GM23338 (cell line): ENCODE data around the gene TYMP. TPM values are rescaled to one million over a fixed set of nuclear protein-coding genes. Genes with fewer than 3 reads are reported as not detected.

Experiments
- ATAC-seq: fragments of 200-7000 bp; cut with Tn5 transposase; 3 replicates; pipeline ENCODE4 v1.9.1; 2020
- DNase-seq: peaks from one replicate; pipeline ENCODE4 v3.0.0-alpha.2; 2015; ENCODE audit warnings: low spot score
- H2AFZ ChIP-seq: fragments of 200-600 bp; sonication (generic); 2 replicates; pipeline ENCODE4 v1.8.0; 2016; ENCODE audit warnings: antibody characterized with exemption, mild to moderate bottlenecking, moderate library complexity
- H3F3A ChIP-seq: fragments of 200-600 bp; sonication (generic); replicated peaks from 2 replicates; pipeline ENCODE4 v1.8.0; 2017; ENCODE audit warnings: antibody characterized with exemption, mixed run types, low read depth
- H3K27ac ChIP-seq: fragments of 200-600 bp; sonication (generic); 2 replicates; pipeline ENCODE4 v1.6.1; 2016; ENCODE audit warnings: low read depth
- H3K27me3 ChIP-seq: fragments of 200-600 bp; sonication (generic); 2 replicates; pipeline ENCODE4 v1.8.0; 2016; ENCODE audit warnings: mild to moderate bottlenecking, mixed run types, moderate library complexity; ENCODE audit not compliant: insufficient read depth
- H3K36me3 ChIP-seq: fragments of 200-600 bp; sonication (generic); 2 replicates; pipeline ENCODE4 v1.8.0; 2016; ENCODE audit warnings: mild to moderate bottlenecking; ENCODE audit not compliant: insufficient read depth
- H3K4me1 ChIP-seq: fragments of 200-600 bp; sonication (generic); 2 replicates; pipeline ENCODE4 v1.8.0; 2016; ENCODE audit warnings: mild to moderate bottlenecking, moderate library complexity; ENCODE audit not compliant: insufficient read depth
- H3K4me2 ChIP-seq: fragments of 200-600 bp; sonication (generic); 2 replicates; pipeline ENCODE4 v1.7.1; 2017; ENCODE audit warnings: mixed run types
- H3K4me3 ChIP-seq: fragments of 200-600 bp; sonication (generic); 2 replicates; pipeline ENCODE4 v1.6.1; 2016; ENCODE audit warnings: mixed run types
- H3K79me2 ChIP-seq: fragments of 200-600 bp; sonication (generic); replicated peaks from 2 replicates; pipeline ENCODE4 v1.8.0; 2017; ENCODE audit warnings: mild to moderate bottlenecking; ENCODE audit not compliant: insufficient read depth
- H3K9me2 ChIP-seq: fragments of 200-600 bp; sonication (generic); 2 replicates; pipeline ENCODE4 v1.8.0; 2017; ENCODE audit not compliant: insufficient read depth
- H4K20me1 ChIP-seq: fragments of 200-600 bp; sonication (generic); replicated peaks from 2 replicates; pipeline ENCODE4 v1.8.0; 2017; ENCODE audit warnings: mild to moderate bottlenecking; ENCODE audit not compliant: insufficient read depth
- H3K27ac Mint-ChIP-seq: 2 replicates; pipeline ENCODE4 v1.8.0; 2020; ENCODE audit warnings: inconsistent platforms, mild to moderate bottlenecking, moderate library complexity, mixed read lengths
- H3K27me3 Mint-ChIP-seq: 3 replicates; pipeline ENCODE4 v1.8.0; 2022; ENCODE audit warnings: low read depth, mild to moderate bottlenecking, moderate library complexity, mixed read lengths, inconsistent platforms; ENCODE audit not compliant: insufficient read depth, poor library complexity
- H3K36me3 Mint-ChIP-seq: 3 replicates; pipeline ENCODE4 v1.8.0; 2021; ENCODE audit warnings: low read depth, mild to moderate bottlenecking, inconsistent platforms, moderate library complexity, mixed read lengths
- H3K4me1 Mint-ChIP-seq: 3 replicates; pipeline ENCODE4 v1.8.0; 2020; ENCODE audit warnings: mild to moderate bottlenecking, inconsistent platforms, mixed read lengths
- H3K4me3 Mint-ChIP-seq: 3 replicates; pipeline ENCODE4 v1.8.0; 2021; ENCODE audit warnings: moderate library complexity, mild to moderate bottlenecking, inconsistent platforms, mixed read lengths
- H3K9me3 Mint-ChIP-seq: 3 replicates; pipeline ENCODE4 v1.8.0; 2020; ENCODE audit warnings: moderate library complexity, mild to moderate bottlenecking, inconsistent platforms, mixed read lengths
- CREB1 ChIP-seq: fragments of 250-450 bp; sonication (Bioruptor Pico); IDR thresholded peaks from 2 replicates; pipeline ENCODE4 v1.5.0; 2020; ENCODE audit warnings: low read depth, mild to moderate bottlenecking, moderate library complexity
- CTCF ChIP-seq, 2 experiments: fragments of 200-600 bp in 1 of 2; sonication (generic) in 1 of 2; conservative IDR thresholded peaks; 2 replicates each; pipeline versions ENCODE4 v1.5.1 to v1.6.1; 2016 to 2017; ENCODE audit warnings: antibody characterized with exemption in 2 of 2, low read depth in 2 of 2, mild to moderate bottlenecking in 2 of 2, moderate library complexity in 1 of 2
- ETS1 ChIP-seq: IDR thresholded peaks from 2 replicates; pipeline ENCODE4 v1.6.1; 2016; ENCODE audit warnings: antibody characterized with exemption
- EZH2 ChIP-seq: fragments of 200-600 bp; sonication (generic); IDR thresholded peaks from one replicate; pipeline ENCODE4 v1.8.0; 2017; ENCODE audit warnings: antibody characterized with exemption, mild to moderate bottlenecking, low read depth; ENCODE audit not compliant: unreplicated experiment
- EZH2phosphoT487 ChIP-seq: fragments of 200-600 bp; sonication (generic); IDR thresholded peaks from one replicate; pipeline ENCODE4 v1.8.1; 2018; ENCODE audit warnings: antibody characterized with exemption; ENCODE audit not compliant: unreplicated experiment
- JUNB ChIP-seq: IDR thresholded peaks from one replicate; pipeline ENCODE4 v1.6.1; 2016; ENCODE audit warnings: antibody characterized with exemption; ENCODE audit not compliant: unreplicated experiment
- NANOG ChIP-seq: IDR thresholded peaks from 2 replicates; pipeline ENCODE4 v1.6.1; 2016; ENCODE audit warnings: antibody characterized with exemption, borderline replicate concordance
- POLR2AphosphoS5 ChIP-seq: IDR thresholded peaks from 2 replicates; pipeline ENCODE4 v1.6.1; 2016; ENCODE audit warnings: antibody characterized with exemption, low read depth
- STAT1 ChIP-seq: IDR thresholded peaks from one replicate; pipeline ENCODE4 v1.6.1; 2016; ENCODE audit warnings: antibody characterized with exemption; ENCODE audit not compliant: unreplicated experiment
- ZNF114 ChIP-seq: fragments of 250-450 bp; sonication (Bioruptor Pico); IDR thresholded peaks from 2 replicates; pipeline ENCODE4 v1.5.0; 2020; ENCODE audit warnings: mild to moderate bottlenecking, moderate library complexity
- ZNF331 ChIP-seq: fragments of 250-450 bp; sonication (Bioruptor Pico); IDR thresholded peaks from 2 replicates; pipeline ENCODE4 v1.5.0; 2020; ENCODE audit warnings: low read depth, mild to moderate bottlenecking, moderate library complexity
- polyA plus RNA-seq: library from polyadenylated mRNA; unstranded; fragments of >200 nt; fragmentation: Nextera tagmentation; extraction: Ambion mirVana; gene quantifications from 2 replicates; pipeline ENCODE4 v1.2.1, GENCODE V29; 2016
- total RNA-seq: library from RNA; depleted of rRNA; stranded (reverse); fragments of >200 nt; shearing (Covaris generic); gene quantifications from 2 replicates; pipeline ENCODE4 v1.2.3, GENCODE V29; 2014
- TF ChIP-seq, protein P1 (sequence below): IDR thresholded peaks from one replicate; pipeline ENCODE4 v1.6.1; 2018; ENCODE audit warnings: antibody characterized with exemption; ENCODE audit not compliant: unreplicated experiment
- TF ChIP-seq, protein P2 (sequence below): fragments of 250-450 bp; sonication (Bioruptor Pico); IDR thresholded peaks from 2 replicates; pipeline ENCODE4 v1.5.0; 2020; ENCODE audit warnings: mild to moderate bottlenecking, moderate library complexity

TYMP gene
- total and polyA plus RNA-seq, 2 experiments from 2014 or later = 0.28 to 1.8 TPM

GRCh38 chr22:50532824-50533796, 3.3 kb upstream of the TYMP start:
- H3K27ac Mint-ChIP-seq = no peak overlapping the region
- Histone ChIP-seq H3K27ac (no peak overlapping the region), H3K36me3 (no peaks in the 10 kb centered on the region), H2AFZ (no peak overlapping the region), H3K4me2 (peak overlapping the region; percentile 87; the same call in 1 of the 2 replicates), H3K9me2 (no peaks in the 10 kb centered on the region), H3K4me1 (0 out of 2 replicates have a peak, but pooled peaks cover 4% of the 10 kb centered on the region), H3F3A (no peaks in the 10 kb centered on the region; the same call in 1 of the 2 replicates), H3K27me3 (peaks cover 67% of the 10 kb centered on the region), H3K4me3 (0 out of 2 replicates have a peak overlapping the region, but pooled peaks have one; percentile 66), H4K20me1 (no peaks in the 10 kb centered on the region; the same call in none of the 2 replicates), H3K79me2 (no peaks in the 10 kb centered on the region)
- H3K4me3 Mint-ChIP-seq = peak overlapping the region; percentile 62
- TF ChIP-seq ZNF114 (CRISPR knock-in tag) (no peak), EZH2 (no peak), STAT1 (no peak), CTCF (conservative IDR thresholded peaks at IDR 0.05; ENCODE audit: low read depth in 2 of 2) (no peak), NANOG (no peak), EZH2phosphoT487 (no peak), POLR2AphosphoS5 (no peak), ETS1 (no peak), ZNF331 (no peak), JUNB (no peak), CREB1 (CRISPR knock-in tag) (no peak)
- TF ChIP-seq, protein P1, sequence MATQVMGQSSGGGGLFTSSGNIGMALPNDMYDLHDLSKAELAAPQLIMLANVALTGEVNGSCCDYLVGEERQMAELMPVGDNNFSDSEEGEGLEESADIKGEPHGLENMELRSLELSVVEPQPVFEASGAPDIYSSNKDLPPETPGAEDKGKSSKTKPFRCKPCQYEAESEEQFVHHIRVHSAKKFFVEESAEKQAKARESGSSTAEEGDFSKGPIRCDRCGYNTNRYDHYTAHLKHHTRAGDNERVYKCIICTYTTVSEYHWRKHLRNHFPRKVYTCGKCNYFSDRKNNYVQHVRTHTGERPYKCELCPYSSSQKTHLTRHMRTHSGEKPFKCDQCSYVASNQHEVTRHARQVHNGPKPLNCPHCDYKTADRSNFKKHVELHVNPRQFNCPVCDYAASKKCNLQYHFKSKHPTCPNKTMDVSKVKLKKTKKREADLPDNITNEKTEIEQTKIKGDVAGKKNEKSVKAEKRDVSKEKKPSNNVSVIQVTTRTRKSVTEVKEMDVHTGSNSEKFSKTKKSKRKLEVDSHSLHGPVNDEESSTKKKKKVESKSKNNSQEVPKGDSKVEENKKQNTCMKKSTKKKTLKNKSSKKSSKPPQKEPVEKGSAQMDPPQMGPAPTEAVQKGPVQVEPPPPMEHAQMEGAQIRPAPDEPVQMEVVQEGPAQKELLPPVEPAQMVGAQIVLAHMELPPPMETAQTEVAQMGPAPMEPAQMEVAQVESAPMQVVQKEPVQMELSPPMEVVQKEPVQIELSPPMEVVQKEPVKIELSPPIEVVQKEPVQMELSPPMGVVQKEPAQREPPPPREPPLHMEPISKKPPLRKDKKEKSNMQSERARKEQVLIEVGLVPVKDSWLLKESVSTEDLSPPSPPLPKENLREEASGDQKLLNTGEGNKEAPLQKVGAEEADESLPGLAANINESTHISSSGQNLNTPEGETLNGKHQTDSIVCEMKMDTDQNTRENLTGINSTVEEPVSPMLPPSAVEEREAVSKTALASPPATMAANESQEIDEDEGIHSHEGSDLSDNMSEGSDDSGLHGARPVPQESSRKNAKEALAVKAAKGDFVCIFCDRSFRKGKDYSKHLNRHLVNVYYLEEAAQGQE = no peak
- TF ChIP-seq, protein P2, sequence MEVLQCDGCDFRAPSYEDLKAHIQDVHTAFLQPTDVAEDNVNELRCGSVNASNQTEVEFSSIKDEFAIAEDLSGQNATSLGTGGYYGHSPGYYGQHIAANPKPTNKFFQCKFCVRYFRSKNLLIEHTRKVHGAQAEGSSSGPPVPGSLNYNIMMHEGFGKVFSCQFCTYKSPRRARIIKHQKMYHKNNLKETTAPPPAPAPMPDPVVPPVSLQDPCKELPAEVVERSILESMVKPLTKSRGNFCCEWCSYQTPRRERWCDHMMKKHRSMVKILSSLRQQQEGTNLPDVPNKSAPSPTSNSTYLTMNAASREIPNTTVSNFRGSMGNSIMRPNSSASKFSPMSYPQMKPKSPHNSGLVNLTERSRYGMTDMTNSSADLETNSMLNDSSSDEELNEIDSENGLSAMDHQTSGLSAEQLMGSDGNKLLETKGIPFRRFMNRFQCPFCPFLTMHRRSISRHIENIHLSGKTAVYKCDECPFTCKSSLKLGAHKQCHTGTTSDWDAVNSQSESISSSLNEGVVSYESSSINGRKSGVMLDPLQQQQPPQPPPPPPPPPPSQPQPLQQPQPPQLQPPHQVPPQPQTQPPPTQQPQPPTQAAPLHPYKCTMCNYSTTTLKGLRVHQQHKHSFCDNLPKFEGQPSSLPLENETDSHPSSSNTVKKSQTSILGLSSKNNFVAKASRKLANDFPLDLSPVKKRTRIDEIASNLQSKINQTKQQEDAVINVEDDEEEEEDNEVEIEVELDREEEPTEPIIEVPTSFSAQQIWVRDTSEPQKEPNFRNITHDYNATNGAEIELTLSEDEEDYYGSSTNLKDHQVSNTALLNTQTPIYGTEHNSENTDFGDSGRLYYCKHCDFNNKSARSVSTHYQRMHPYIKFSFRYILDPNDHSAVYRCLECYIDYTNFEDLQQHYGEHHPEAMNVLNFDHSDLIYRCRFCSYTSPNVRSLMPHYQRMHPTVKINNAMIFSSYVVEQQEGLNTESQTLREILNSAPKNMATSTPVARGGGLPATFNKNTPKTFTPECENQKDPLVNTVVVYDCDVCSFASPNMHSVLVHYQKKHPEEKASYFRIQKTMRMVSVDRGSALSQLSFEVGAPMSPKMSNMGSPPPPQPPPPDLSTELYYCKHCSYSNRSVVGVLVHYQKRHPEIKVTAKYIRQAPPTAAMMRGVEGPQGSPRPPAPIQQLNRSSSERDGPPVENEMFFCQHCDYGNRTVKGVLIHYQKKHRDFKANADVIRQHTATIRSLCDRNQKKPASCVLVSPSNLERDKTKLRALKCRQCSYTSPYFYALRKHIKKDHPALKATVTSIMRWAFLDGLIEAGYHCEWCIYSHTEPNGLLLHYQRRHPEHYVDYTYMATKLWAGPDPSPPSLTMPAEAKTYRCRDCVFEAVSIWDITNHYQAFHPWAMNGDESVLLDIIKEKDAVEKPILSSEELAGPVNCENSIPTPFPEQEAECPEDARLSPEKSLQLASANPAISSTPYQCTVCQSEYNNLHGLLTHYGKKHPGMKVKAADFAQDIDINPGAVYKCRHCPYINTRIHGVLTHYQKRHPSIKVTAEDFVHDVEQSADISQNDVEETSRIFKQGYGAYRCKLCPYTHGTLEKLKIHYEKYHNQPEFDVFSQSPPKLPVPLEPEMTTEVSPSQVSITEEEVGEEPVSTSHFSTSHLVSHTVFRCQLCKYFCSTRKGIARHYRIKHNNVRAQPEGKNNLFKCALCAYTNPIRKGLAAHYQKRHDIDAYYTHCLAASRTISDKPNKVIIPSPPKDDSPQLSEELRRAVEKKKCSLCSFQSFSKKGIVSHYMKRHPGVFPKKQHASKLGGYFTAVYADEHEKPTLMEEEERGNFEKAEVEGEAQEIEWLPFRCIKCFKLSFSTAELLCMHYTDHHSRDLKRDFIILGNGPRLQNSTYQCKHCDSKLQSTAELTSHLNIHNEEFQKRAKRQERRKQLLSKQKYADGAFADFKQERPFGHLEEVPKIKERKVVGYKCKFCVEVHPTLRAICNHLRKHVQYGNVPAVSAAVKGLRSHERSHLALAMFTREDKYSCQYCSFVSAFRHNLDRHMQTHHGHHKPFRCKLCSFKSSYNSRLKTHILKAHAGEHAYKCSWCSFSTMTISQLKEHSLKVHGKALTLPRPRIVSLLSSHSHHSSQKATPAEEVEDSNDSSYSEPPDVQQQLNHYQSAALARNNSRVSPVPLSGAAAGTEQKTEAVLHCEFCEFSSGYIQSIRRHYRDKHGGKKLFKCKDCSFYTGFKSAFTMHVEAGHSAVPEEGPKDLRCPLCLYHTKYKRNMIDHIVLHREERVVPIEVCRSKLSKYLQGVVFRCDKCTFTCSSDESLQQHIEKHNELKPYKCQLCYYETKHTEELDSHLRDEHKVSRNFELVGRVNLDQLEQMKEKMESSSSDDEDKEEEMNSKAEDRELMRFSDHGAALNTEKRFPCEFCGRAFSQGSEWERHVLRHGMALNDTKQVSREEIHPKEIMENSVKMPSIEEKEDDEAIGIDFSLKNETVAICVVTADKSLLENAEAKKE (CRISPR knock-in tag) = no peak
- H3K27me3 Mint-ChIP-seq = peaks cover 65% of the 10 kb centered on the region
- no peaks in the 10 kb centered on the region for H3K36me3 Mint-ChIP-seq
- DNase-seq (no peak), ATAC-seq (no peak)
- H3K4me1 Mint-ChIP-seq = peaks cover 4% of the 10 kb centered on the region; the same call in 1 of the 3 replicates
- H3K9me3 Mint-ChIP-seq = no peaks in the 10 kb centered on the region; the same call in 2 of the 3 replicates
